Measurements from ENCODE around the gene SLC24A4.

SLC24A4 gene

GRCh38 chr14:92407410-92407809 lies 84.4 kb downstream of the SLC24A4 start:
- no peak for DNase-seq

DNA sequence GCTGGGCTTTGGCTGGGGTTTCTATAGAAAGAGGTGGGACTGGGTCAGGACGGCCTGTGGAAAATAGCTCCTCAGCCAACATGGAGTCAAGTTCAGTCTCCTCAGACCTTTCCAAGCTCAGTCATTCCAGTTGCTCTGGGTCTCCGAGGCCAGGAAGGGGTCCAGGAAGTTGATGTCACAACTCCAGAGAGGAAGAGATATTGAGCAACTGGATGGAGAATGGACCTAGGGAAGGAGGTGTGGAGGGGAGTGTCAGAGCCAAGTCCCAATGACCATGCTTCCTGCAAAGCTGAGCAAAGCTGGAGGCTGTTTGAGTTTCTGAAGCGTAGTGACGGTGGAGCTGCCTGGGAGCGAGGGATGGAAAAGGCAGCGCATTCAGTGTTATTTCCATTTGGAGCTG lies 86.1 kb downstream of the SLC24A4 start:
- no peak for DNase-seq

- DNase-seq = no peak
Measured at GRCh38 chr14:92411135-92411534, 88.2 kb downstream of the SLC24A4 start.

DNA sequence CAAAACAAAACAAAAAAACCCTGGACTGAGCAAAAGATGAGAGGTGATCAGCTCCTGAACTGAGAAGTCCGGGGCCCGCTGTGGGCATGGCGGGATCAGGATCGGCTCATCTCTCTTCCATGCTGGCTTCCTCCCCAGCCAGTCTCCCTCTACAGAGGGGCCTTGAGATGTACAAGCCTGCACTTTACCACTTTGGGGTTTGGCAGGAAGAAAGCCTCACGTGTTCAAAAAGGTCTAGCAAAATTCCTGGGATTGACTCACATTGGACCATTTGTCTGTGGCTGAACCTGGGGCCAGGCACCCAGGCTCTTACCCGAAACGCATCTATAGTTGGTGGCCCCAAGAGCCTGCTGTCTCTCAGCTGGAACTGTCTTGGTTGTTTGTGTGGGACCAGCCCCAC lies 89.0 kb downstream of the SLC24A4 start:
- no peak for DNase-seq

GRCh38 chr14:92412912-92413311 lies 89.9 kb downstream of the SLC24A4 start:
- no peak for DNase-seq

- no peak for DNase-seq
Measured at GRCh38 chr14:92413379-92413778, 90.4 kb downstream of the SLC24A4 start.

DNA sequence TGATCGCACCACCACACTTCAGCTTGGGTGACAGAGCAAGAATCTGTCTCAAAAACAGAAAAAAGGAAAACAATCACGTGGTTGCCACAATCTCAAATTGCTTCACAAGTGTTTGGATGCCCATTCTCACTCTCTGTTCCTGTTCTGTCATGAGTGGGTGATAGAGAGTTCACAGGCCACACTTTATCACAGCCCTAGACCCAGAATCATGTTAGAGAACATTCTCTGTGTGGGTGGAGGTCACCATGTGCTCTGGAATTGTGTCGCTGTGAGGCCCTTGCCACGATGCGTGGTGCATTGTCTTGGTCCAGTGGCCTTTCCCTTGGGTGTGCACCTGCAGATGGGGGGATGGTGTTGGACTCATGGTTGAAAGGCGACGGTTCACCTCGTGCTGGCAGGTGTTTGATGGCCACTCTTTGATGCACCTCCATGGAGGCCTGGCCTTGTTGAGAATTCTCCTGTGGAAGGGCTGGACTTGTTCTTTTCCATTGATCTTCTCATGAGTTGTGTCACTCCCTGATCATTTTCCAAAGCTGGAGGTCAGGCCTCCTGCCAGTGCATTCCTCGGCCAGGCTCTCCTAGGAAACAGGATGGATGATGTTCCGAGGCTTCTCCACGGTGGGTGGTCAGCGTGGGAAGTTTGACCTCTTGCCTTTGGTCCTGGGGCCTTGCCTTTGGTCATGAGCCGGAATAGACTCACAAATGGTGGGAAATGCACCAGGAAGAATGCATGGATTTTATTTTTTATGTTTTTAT lies 91.9 kb downstream of the SLC24A4 start:
- no peak for DNase-seq

DNA sequence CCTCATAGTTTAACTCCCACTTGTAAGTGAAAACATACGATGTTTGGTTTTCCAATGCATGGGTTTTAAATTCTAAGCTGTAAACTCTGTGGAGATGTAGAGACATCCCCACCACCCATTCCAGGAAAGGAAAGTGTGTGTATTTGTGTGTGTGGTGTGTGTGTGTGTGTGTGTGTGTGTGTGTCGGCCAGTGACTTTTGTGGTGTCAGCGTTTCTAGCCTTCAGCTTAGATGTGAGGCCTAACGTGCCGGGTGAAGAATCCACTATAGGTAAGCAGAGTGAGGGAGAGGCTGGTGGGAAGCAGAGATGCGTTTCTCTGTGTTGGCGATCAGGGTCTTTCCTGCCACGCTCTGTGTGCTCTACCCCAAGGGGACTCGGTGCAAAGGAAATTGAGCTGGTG lies 93.0 kb downstream of the SLC24A4 start:
- DNase-seq = no peak

- DNase-seq = no peak
Measured at GRCh38 chr14:92416544-92416943, 93.6 kb downstream of the SLC24A4 start.

DNA sequence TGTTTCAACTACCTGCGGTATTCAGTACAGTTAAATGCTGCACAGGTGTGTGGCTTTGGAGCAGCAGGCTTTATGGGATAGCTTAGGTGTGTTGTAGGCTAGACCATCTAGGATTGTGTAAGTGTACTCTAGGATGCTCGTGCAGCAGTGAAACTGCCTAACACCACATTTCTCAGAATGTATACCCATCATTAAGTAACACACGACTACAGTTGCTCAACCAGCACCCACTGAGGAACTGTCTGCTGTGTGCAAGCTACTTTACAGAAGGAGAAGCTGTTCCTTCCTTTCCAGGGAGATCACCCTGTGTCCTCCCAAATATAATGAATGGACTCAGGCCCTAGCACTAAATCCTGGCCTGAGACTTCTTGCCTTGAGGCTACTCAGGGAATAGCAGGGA lies 94.8 kb downstream of the SLC24A4 start:
- no peak for DNase-seq

DNA sequence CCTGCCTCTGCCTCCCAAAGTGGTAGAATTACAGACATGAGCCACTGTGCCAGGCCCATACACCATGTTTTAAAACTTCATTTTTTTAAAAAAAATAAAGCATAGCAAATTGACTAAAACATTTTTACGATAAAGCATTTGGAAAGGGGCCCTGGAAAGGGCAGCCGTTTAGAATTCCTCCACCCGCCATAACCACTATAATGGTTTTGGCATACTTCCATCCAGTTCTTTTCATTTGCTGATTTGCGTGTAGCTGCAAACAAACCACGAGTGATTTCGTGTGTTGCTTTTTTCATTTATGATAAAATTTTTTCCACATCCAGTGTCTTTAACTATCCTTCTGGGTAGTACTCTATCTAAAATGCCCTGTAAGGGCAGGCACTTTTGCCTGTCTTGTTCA lies 98.8 kb downstream of the SLC24A4 start:
- no peak for DNase-seq

GRCh38 chr14:92425101-92425500 lies 102.1 kb downstream of the SLC24A4 start:
- DNase-seq = no peak

GRCh38 chr14:92426237-92426636 lies 103.3 kb downstream of the SLC24A4 start:
- no peak for DNase-seq

- DNase-seq = no peak
Measured at GRCh38 chr14:92427096-92427495, 104.1 kb downstream of the SLC24A4 start.

- DNase-seq = no peak
Measured at GRCh38 chr14:92430686-92431085, 107.7 kb downstream of the SLC24A4 start.

DNA sequence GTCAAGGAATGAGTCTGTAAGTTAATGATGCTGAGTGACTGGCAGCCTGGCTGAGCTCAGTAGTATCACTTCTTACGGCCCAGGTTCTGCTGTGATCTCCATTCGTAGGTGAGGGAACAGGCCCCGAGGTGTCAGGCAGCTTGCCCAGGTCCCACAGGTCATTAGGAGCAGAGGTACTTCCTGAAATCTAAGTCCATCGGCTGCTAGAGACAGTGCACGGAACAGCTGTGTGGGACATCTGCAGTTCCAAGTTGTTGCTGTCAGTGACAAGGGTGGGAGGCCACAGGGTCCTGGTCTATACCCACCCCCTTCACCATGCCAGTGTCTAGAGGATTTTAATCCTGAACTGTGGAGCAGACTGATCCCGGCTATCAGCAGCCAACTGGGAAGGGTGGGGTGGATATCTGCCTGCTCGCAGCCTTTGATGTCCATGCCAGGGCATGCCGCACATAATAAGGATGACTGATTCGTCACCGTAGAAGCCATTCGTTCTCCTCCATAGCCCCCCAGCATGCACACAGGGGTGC lies 108.3 kb downstream of the SLC24A4 start:
- no peak for DNase-seq

DNA sequence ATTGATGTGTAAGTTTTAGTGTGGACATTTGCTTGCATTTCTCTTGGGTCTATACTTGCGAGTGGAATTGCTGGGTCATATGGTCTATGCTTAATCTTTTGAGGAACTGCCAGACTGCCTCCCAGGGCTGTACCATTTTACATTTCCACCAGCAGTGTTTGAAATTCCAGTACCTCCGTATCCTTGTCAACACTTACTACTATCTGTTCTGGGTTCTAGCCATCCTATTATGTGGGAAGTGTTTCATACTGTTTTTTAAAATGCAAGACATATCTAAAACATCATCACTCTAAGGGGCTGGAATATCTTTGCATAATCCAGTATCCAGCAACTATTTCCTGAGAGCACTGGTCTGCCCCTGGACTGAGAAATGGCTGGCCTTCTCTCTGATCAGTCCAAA lies 110.4 kb downstream of the SLC24A4 start:
- DNase-seq = no peak

DNA sequence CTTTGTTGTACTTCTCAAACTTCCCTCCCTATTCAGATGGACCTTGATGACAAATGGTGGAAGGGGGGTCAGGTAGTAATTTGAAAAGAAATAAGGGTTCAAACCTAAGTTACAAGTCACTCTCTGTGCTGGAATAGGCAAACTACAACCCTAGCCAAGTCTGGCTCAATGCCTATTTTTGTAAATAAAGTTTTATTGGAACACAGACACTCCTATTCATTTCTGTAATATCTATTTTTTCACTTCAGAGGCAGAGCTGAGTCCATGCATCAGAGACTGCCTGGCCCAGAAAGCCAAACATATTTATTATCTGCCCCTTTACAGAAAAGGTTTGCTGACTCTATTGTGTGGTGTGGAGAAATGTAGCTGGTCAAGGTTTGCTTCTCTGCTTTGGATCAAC lies 112.2 kb downstream of the SLC24A4 start:
- no peak for DNase-seq

DNA sequence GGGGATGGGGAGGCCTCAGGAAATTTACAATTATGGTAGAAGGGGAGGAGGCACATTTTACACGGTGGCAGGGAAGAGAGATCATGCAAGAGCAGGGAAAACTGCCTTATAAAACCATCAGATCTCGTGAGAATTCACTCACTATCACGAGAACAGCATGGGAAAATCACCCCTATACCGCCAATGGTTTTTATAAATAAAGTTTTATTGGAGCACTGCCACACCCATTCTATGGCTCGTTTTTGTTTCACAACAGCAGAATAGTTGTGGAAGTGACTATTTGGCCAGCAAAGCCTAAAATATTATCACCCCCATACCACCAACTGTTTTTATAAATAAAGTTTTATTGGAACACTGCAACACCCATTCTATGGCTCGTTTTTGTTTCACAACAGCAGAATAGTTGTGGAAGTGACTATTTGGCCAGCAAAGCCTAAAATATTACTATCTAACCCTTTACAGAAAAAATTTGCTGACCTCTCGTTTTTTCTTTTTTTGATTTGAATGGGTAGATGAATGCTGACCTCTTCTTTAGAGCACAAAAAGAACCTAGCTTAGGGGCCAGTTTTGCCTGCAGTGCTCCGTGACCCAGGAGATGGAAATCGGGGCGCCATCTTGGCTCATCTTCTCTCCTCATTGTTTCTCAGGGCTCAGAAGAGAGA lies 113.3 kb downstream of the SLC24A4 start:
- no peak for DNase-seq

- DNase-seq = no peak
Measured at GRCh38 chr14:92437309-92437708, 114.3 kb downstream of the SLC24A4 start.

- no peak for DNase-seq
Measured at GRCh38 chr14:92437729-92438285, 114.8 kb downstream of the SLC24A4 start.

DNA sequence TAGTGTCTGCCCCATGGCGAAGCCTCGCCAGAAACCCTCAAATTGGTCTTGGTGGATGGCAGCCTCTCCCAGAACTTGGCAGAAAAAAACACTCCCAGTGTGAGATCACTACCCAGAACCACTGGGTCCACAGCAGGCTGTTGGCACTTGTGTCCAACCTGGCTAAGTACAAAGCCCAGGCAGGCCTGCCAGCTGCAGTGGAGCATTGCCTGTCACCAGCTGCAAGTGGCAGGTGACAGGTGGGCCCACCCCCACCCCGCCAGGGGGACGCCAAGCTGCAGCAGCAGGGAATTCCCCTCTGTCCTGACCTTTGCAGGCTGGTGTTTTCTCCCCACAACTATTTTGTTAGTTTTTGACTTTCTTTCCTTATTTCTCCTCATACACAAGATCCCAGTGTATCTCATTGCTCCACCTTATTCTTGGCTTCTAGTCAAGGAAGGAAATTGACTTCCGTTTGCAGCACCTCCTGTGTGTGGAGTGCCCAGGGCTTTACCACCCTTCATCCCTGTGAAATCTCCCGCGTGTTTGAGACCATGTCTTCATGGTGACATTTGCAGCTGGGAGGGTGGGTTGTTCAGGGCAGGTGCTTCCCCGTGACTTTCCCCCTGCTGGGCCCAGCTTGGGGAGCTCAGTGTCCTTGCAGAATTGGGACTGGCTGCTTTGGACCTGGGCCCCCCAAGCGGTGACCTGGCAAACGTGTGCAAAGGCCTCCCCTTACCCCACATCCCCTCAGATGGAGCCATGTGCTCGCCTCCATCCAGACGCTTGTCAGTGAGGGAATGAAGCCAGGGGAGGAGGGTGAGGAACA lies 116.8 kb downstream of the SLC24A4 start:
- DNase-seq = no peak

- no peak for DNase-seq
Measured at GRCh38 chr14:92440345-92441003, 117.5 kb downstream of the SLC24A4 start.
